Ascending aorta (tissue), 2 donors: ENCODE measurements around the gene APOBEC3C. TPM values are rescaled to one million over a fixed set of nuclear protein-coding genes. Genes with fewer than 3 reads are reported as not detected.

Source experiments
- DNase-seq, 2 donors: peaks; one replicate each; pipeline ENCODE4 v3.0.0-alpha.2; 2019; ENCODE audit warnings: low spot score in 2 of 2
- H3K27ac ChIP-seq, 2 donors: fragments of 200-600 bp; sonication (generic); one replicate each; pipeline ENCODE4 v1.5.1; 2016 to 2017; ENCODE audit warnings: mild to moderate bottlenecking in 1 of 2
- H3K27me3 ChIP-seq: fragments of 200-600 bp; sonication (generic); one replicate; pipeline ENCODE4 v1.5.1; 2017
- H3K36me3 ChIP-seq, 2 donors: fragments of 200-600 bp; sonication (generic); one replicate each; pipeline ENCODE4 v1.5.1; 2016
- H3K4me1 ChIP-seq, 2 donors: fragments of 200-600 bp; sonication (generic); one replicate each; pipeline ENCODE4 v1.5.1; 2016 to 2017; ENCODE audit warnings: mild to moderate bottlenecking in 1 of 2
- H3K4me3 ChIP-seq, 2 donors: fragments of 200-600 bp; sonication (generic); one replicate each; pipeline ENCODE4 v1.5.1; 2016 to 2017; ENCODE audit warnings: mild to moderate bottlenecking in 1 of 2
- H3K9me3 ChIP-seq, 2 donors: fragments of 200-600 bp; sonication (generic); one replicate each; pipeline ENCODE4 v1.5.1; 2016
- intact Hi-C: fragments of 100-400 bp; cut with DNase I; formaldehyde crosslinking; loops from one replicate; pipeline ENCODE4 v1.15.1; 2023
- total RNA-seq: library from RNA; depleted of rRNA; stranded (reverse); fragments of >200 nt; gene quantifications from one replicate; pipeline ENCODE4 v1.1.0, GENCODE V29; 2016
- TF ChIP-seq, protein P1 (sequence below), 3 experiments: fragments of 200-600 bp in 2 of 3; fragments of 450-650 bp in 1 of 3; sonication (generic) in 2 of 3; IDR thresholded peaks; one replicate each; pipeline ENCODE4 v1.5.1; 2016 to 2019; ENCODE audit warnings: antibody characterized with exemption in 3 of 3, mild to moderate bottlenecking in 1 of 3, moderate library complexity in 1 of 3

APOBEC3C gene
- total RNA-seq, 1 donor from 2014 or later: 9.5 TPM

- no peak for DNase-seq
- TF ChIP-seq, protein P1, sequence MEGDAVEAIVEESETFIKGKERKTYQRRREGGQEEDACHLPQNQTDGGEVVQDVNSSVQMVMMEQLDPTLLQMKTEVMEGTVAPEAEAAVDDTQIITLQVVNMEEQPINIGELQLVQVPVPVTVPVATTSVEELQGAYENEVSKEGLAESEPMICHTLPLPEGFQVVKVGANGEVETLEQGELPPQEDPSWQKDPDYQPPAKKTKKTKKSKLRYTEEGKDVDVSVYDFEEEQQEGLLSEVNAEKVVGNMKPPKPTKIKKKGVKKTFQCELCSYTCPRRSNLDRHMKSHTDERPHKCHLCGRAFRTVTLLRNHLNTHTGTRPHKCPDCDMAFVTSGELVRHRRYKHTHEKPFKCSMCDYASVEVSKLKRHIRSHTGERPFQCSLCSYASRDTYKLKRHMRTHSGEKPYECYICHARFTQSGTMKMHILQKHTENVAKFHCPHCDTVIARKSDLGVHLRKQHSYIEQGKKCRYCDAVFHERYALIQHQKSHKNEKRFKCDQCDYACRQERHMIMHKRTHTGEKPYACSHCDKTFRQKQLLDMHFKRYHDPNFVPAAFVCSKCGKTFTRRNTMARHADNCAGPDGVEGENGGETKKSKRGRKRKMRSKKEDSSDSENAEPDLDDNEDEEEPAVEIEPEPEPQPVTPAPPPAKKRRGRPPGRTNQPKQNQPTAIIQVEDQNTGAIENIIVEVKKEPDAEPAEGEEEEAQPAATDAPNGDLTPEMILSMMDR (IDR thresholded peaks at IDR 0.05): no peak
These were observed 47.1 kb upstream of the APOBEC3C start for GRCh38 chr22:38966942-38967341.

DNA sequence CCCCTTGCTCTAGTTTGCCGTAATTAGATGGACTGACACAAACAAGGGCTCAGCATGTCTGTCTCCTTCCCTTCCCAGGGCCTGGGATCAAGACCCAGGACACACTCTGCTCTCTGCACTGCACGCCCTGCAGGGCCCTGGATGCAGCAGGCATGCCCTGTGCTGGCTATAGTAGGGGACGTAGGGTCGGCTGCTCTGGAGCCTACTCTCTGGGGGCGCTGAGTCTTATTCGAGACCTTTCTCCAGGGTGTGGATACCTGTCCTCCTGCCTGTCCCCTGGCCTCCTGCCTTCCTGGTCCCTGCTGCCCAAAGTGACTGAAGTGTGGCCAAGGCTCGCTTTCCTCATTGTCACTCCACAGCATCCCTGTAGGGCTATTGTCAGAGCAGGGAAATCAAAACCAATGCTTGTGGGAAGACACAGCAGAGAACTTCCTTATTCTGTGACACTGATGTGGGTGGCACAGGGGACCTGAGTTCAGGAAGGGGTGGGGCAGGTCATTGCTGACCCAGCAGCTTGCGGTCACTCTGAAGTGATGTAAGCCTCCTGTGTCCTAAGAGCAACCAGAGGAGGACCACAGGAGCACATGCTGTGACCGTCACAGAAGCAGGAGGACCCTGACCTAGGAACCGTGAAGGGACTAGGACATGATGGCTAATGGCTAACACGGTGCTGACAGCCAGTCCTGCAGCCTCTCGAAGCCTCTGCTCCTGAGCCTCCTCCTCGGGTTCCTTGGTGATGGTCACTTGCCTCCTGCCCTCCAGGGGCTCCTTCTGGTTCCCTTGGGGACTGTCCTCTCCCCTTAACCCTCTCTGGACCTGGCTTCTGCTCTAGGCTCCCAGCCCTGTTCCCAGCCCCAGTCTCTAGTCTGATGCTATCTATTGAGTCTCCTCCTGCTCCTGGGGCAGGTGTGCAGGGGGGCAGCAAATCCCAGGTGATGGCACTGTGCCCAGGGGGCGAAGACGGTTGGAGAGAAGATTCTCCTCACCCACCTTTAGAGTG is 46.3 kb upstream of the APOBEC3C start:
- intact Hi-C loops: no loop called here
- Histone ChIP-seq H3K4me3 (no peak overlapping the region), H3K4me1 (no peaks in the 10 kb centered on the region), H3K36me3 (no peaks in the 10 kb centered on the region), H3K27me3 (no peaks in the 10 kb centered on the region), H3K27ac (no peak overlapping the region), H3K9me3 (no peaks in the 10 kb centered on the region)
- DNase-seq: peak in 1 of 2 donors; percentile 71
- TF ChIP-seq, protein P1 (IDR thresholded peaks at IDR 0.05): no peak

More at GRCh38 chr22:38966942-38967341, 47.1 kb upstream of the APOBEC3C start:
- no peaks in the 10 kb centered on the region for H3K36me3 ChIP-seq
- no peaks in the 10 kb centered on the region for H3K4me1 ChIP-seq
- no peak overlapping the region for H3K4me3 ChIP-seq
- intact Hi-C loops: no loop called here
- no peaks in the 10 kb centered on the region for H3K9me3 ChIP-seq
- no peak overlapping the region for H3K27ac ChIP-seq
- H3K27me3 ChIP-seq: no peaks in the 10 kb centered on the region

GRCh38 chr22:38968801-38969200 is 45.3 kb upstream of the APOBEC3C start:
- no peaks in the 10 kb centered on the region for H3K27me3 ChIP-seq
- no peaks in the 10 kb centered on the region for H3K36me3 ChIP-seq
- no peak overlapping the region for H3K27ac ChIP-seq
- DNase-seq: no peak
- H3K4me1 ChIP-seq: no peaks in the 10 kb centered on the region
- no peak overlapping the region for H3K4me3 ChIP-seq
- TF ChIP-seq, protein P1 (IDR thresholded peaks at IDR 0.05): no peak
- no peaks in the 10 kb centered on the region for H3K9me3 ChIP-seq
- intact Hi-C loops: no loop called here

- Histone ChIP-seq H3K27me3 (no peaks in the 10 kb centered on the region), H3K36me3 (no peaks in the 10 kb centered on the region), H3K27ac (no peak overlapping the region), H3K4me1 (no peaks in the 10 kb centered on the region), H3K9me3 (no peaks in the 10 kb centered on the region), H3K4me3 (no peak overlapping the region)
- TF ChIP-seq, protein P1 (IDR thresholded peaks at IDR 0.05): no peak
- no peak for DNase-seq
- intact Hi-C loops: no loop called here
These were observed 43.5 kb upstream of the APOBEC3C start for GRCh38 chr22:38970551-38970950.

- TF ChIP-seq, protein P1 (IDR thresholded peaks at IDR 0.05): no peak
- Histone ChIP-seq H3K36me3 (no peaks in the 10 kb centered on the region), H3K27ac (no peak overlapping the region), H3K4me3 (no peak overlapping the region), H3K9me3 (no peaks in the 10 kb centered on the region), H3K4me1 (no peaks in the 10 kb centered on the region), H3K27me3 (no peaks in the 10 kb centered on the region)
- intact Hi-C loops: no loop called here
- no peak for DNase-seq
These were observed 42.9 kb upstream of the APOBEC3C start for GRCh38 chr22:38971202-38971601.
